ENCODE measurements around the gene HJURP.

- TF ChIP-seq EZH2phosphoT487 (IDR thresholded peaks at IDR 0.05; ENCODE audit: borderline replicate concordance) = no peak
- no peak for TF ChIP-seq CTCF (conservative IDR thresholded peaks at IDR 0.05; ENCODE audit: low read length)
These were observed 31.3 kb downstream of the HJURP start for GRCh38 chr2:233822781-233823730.
